ENCODE data around the gene METTL24.
"Not testable (repeated sequence)": the region's sequence is repeated elsewhere in the genome, so short reads cannot be mapped to it uniquely, and the experiment has no call there.

METTL24 gene

DNA sequence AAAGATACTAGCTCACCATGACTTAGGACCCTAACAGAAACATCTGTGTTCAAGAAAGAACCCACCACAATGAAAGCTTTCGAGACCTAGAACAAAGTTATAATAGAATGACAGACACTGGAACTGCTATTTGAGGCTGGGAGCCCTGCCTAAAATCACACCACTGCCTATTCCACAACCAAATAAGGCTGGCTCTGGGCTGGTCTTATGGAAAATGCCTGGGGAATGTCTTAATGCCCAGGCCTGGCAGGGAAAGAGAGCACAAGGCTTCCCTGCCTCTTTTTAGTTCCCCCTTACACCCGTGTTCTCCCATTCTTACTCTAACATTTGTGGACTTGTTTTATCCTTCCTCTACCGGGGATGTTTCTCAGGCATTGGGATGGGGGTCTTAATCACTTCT is 5.6 kb upstream of the METTL24 start:
- DNase-seq (ENCODE audit: low read depth in 2 of 2): no peak

DNA sequence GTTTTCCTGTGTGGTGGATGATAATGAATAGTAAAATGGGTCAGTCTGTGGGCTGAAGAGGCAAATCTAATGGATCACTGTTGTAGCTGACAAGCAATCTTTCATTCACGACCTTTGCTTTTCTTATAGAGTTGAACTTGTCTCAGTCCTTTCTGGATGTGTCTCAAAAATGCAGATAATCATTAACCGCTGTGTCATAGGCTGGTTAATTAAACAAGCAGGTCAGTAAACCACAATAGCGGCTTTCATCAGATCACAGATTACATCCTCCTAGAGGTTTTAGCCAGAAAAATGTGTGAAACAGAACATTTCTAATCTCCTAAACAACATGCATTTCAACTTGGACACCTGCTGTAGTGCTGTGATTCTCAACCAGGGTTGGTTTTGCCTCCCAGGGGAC is 2.5 kb upstream of the METTL24 start:
- DNase-seq (ENCODE audit: low read depth in 2 of 2): no peak

DNA sequence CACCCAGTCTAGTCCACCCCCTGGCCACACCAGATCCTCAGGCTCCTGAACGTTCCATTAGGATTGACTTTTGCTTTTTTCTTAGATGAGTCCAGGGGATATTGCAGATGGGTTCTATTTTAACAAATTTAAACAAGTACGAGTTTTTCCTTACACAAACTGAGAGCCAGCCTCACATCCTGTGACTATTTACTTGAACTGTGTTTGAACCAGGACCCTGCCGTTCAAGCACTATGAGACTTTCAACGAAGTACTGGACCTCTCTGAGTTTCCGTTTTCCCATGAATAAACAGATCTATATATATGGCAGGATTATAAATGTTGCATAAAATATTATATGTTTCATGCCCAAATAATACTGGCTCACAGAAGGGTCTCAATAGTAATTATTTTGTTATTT is 1.4 kb upstream of the METTL24 start:
- DNase-seq (ENCODE audit: low read depth in 2 of 2): no peak

DNA sequence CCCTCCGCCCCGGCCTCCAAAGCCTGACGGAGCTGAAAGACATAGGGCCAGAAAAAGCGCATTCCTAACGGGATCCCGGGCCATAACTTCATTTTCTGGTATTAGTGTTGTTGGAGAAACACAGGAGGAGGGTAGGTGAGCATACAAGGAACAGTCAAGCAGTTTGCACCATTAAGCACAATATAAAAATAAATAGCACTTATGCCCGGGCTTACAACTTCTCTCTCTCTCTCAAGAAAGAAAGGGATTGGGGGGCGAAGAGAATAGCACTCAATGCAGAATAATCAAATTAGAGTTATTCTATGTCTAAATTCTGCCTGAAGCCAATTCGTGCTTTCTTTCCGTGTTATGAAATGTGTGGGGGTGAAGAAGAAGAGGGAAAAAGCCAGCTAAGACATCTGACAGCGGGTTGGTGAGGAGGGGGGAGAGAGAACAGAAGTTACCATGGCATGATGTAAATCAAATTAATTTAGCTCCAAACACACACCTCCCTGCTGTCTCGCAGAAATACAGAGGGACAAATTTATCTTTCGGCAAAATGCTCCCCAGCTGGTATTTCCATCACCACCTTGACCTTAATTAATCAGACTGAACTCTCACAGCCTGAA is 508 bp upstream of the METTL24 start:
- DNase-seq (ENCODE audit: low read depth in 2 of 2): no peak

DNA sequence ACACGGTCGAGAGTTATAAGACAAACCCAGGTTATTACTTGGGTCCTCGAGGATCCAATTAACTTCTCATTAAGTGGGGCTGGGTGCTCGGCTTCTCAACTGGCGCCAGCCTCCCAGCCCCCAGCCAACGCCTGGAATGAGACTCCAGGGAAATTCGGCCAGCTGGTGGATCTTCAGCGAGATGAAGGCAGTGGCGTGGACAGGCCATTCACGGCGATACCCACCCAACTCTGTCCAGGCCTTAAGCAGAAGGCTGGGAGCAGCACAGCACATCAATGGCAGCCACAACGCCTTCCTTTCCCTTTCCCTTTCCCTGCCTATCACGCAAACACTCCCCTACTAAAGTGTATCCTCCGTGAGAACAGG is 868 bp downstream of the METTL24 start:
- no peak for DNase-seq (ENCODE audit: low read depth in 2 of 2)

DNA sequence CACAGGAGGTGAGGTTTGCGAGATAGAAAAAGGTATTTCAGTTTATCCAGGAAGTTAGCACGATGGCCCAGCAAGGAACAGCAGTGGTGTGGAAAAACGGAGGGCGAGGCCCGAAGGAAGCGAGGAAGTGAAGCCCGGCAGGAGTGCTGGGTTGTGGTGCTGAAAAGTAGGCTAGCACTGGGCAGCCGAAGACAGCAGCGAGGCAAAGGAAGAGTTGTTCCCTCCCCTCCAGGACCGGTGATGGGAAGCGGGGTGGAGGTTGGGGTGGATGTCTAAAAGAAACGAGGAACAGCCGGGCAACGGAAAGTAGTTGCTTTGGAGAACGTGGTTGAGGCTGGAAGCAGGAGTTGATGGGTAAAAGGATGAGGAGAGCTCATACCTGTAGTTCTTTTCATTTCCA is 1.4 kb downstream of the METTL24 start:
- DNase-seq (ENCODE audit: low read depth in 2 of 2): no peak

DNA sequence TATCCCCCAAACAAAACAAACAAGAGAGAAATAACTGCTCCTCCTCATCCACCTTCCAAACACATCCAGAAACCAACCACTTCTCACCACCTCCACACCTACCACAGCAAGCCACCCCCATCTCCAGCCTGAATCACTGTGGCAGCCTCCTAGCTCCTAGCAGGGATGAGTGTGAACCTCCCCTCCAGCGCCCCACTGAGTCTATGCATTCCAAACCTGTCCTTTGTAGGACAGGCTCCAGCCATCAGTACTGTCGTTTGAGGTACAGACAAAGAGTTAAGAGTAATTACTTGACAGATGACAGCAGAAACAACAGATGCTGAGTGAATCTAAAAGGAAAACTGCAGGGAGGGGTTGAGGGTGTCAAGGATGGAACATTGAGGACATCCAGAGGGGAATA is 2.4 kb downstream of the METTL24 start:
- no peak for DNase-seq (ENCODE audit: low read depth in 2 of 2)

DNA sequence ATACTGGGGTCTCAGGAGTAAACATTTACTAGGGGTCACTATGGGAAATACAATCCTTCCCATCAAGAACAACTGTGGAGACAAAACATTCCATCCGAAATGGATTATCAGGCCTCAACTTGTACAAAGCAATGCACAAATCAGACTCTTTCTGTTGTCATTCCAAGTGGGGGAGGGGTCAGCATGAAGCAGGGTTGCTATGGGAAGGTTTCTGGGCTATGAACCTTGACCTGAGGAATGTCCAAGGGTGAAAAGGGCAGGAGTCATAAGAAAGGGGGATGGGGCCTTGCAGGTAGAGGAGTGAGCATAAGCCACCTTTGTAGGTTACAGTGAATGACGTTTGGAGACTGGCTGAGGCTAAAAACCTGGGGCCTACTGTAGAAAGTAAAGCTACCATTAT is 3.1 kb downstream of the METTL24 start:
- DNase-seq (ENCODE audit: low read depth in 2 of 2): no peak

DNA sequence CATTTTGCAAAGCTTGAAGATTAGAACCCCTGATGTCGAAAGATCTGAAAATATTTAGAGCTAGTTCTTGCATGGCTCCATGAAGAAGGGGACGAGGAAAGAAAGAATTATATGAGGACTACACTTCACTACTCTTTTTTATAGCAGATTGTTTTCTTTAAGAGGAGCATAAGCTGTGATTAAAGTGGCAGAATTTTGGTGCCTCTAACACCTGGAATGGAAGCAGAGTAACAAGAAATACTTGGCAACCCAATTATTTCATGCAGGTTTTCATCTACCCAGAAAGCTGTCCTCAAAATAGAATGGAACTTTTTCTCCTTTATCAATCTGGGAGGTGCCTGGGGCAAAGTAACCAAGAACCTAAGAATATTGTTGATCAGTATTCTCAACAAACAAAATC is 4.0 kb downstream of the METTL24 start:
- DNase-seq (ENCODE audit: low read depth in 2 of 2): no peak

DNA sequence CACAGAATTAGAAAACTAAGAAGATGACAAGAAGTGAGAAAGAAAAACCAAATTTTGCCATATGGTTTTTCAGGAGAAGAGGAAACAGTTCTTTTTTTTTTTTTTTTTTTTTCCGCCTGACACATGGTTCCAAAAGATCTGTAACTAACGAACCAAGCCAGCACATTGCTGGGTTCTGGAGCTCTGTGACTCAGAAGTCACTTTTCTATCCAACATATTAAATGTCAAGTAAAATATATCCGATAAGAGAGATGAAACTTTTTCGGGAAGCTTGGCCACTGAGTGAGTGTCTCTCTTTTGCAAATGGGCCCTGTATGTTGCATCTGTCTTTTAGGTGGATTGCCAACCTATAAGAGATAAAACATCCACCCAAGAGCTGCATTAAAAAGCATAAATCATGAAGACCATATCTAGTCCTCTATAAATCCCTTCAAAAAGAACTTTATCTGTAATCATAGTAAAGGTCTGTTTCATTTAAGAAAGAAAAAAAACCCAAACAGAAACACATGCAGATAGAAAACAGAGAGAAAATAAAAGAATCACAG is 4.6 kb downstream of the METTL24 start:
- DNase-seq (ENCODE audit: low read depth in 2 of 2): no peak

DNA sequence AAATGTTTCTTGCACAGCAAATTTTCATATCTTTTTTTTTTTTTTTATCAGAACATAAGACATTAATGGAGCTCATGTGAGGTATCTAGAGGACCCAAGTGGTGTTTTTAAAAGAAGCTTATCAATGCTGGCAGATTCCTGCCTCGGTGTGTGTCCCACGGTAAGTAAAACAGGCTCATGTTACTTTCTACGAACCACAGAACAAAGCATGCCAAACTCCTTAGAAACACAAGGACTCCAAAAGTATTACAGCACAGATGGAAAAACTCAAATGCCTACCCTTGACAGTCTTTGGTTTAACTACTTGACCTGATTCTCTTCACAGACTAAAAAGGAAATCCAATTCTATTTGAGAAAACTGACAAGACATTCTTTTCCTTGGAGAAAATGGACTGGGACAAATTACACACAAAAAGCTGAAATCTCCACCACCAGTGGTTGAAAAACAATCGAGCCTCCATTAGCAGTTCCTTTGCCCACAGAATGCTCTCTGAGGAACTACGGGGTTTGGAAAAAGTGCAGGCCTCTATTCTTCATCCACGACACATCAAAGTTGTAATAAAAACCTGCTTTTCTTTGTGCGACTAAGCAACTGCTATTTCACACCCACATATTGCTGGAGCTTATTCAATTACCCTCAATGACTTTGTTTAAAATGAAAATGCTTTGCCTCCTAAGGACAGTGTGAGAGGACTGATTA is 5.4 kb downstream of the METTL24 start:
- no peak for DNase-seq (ENCODE audit: low read depth in 2 of 2)

DNA sequence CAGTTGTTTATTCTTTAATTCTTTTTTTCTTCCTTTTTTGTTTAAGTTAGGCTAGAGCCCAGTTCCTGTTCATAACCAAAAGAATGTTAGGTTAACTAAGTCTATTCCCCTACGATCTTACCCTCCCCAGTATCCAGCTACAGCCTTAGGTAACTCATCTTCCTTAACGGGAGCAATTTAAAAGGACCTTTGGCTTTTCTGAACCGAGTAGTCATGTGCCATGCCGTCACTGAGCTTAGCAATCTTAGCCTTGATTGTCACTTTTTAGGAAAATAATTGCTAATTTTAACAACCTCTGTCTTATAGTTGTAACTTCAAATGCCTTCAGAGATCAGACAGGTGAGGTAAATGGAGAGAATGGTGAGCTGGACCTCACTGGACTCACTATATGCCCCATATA is 6.2 kb downstream of the METTL24 start:
- no peak for DNase-seq (ENCODE audit: low read depth in 2 of 2)

DNA sequence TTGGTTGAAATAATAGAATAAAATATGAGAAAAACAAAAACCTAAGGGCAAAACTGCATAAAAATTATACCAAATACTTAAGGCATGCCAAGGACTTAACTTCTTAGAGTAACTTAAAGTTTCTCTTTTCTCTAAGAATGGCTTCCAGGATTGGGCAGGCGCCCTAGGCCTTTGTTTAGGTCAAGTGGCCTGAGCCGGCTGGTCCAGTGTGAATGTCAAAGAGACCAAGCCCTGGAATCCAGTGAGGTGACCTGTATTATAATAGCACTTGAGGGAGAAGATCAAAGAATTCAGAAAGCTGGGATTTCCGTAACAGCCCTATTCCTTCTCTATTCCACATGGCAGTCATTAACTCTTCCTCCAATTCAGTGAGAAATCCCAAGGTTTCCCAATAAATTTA is 6.6 kb downstream of the METTL24 start:
- no peak for DNase-seq (ENCODE audit: low read depth in 2 of 2)

DNA sequence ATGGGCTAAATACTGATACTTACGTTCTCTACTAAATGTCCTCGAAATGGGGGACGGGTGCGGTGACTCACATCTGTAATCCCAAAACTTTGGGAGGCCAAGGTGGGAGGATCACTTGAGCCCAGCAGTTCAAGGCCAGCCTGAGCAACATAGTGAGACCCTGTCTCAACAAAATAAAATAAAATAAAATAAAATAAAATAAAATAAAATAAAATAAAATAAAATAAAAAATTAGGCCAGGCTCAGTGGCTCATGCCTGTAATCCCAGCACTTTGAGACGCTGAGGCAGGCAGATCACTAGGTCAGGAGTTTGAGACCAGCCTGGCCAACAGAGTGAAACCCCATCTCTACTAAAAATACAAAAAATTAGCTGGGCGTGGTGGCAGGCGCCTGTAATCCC is 7.6 kb downstream of the METTL24 start:
- DNase-seq (ENCODE audit: low read depth in 2 of 2): not testable (repeated sequence)

DNA sequence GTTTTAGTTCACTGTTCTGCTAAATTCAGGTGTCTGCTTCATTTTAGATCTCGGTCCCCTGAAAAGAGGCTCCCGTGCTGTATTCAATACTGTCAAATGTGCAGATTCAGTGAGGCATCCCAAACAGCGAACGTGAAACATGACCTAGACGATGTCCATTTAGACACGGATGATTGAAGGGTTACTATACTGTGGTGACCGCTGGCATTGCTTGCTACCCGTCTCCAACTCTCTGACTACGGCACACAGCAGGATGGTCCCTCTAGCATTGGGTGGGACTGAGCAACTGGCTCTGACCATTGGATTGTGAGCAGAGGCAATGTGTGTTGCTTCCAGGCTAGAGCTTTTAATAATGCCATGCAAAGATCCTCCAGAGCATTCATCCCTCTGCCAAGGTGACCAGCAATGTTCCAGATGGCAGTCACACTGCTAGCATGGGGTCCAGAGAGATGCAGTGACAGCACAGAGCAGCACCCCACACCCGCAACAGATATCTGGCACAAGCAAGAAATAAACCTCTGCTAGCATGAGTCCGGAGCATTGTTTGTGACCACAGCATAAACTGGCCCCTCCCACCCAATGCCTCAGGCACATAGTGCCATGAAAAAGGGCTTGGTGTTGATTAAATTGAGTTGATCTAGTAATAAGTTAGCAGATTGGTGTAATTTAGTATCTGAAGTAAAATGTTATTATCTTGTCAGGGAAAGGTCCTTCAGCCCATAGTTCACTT is 9.0 kb downstream of the METTL24 start:
- DNase-seq (ENCODE audit: low read depth in 2 of 2): no peak

DNA sequence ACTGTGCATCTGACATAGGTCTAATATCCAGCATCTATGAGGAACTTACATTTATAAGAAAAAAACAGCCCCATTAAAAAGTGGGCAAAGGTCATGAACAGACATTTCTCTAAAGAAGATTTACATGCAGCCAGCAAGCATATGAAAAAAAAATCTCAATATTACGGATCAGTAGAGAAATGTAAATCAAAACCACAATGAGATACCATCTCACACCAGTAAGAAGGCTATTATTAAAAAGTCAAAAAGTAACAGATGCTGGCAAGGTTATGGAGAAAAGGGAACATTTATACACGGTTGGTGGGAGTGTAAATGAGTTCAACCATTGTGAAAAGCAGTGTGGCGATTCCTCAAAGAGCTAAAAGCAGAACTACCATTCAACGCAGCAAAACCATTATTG is 13.1 kb downstream of the METTL24 start:
- no peak for DNase-seq (ENCODE audit: low read depth in 2 of 2)

DNA sequence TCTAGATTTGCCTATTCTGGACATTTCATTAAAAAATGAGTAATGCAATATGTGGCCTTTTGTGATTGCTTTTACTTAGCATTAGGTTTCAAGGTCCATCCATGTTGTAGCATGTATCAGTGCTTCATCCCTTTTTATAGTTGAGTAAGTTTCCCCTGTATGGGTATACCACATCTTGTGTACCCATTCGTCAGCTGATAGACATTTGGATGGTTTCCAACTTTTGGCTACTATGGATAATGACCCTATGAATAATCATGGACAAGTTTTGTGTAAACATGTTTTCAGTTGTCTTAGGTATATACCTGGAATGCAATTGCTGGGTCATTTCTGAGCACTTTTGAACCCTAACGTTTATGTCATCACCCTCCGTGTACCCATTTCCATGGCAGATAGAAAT is 15.4 kb downstream of the METTL24 start:
- DNase-seq (ENCODE audit: low read depth in 2 of 2): no peak

DNA sequence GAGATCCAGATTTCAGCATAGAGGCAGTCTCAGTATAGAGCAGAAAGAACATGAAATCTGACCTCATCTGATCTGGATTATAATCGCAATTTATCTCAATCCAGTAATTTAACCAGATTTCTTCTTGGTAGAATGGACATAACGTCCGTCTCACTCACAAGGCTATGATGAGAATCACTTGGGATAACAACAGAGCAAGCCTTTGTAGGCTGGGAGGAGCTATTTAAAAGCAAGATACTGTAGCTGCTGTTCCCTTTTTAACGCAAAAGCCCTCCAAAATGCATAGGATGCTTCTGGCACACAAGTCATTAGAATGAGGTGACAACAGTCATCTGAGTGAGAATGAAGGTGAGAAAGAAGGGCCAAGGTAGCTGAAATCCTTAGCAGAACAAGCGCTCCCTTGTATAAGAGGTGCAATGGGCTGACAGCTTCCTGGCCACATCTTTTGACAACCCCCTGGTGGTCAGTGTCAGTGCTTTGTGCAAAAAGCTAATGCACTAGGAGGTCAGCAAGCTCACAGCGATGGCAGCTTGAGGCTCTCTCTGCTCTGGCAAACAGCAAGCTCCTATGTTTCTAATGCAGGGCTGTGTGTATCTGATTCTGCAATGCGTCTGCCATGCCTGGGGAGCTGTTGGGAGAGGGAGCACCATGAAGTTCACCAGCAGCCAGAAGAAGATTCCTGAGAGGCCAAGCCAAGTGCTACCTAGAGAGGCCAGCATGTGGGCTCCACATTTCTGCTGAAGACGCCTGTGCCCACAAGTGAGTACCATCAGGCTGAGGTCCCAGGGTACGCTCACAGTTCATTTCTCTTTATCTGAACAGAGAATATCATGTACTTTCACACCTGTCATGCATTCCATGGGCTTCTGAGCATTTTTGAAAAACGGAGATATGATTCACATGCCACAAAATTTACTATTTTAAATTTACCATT is 16.2 kb downstream of the METTL24 start:
- DNase-seq (ENCODE audit: low read depth in 2 of 2): no peak

DNA sequence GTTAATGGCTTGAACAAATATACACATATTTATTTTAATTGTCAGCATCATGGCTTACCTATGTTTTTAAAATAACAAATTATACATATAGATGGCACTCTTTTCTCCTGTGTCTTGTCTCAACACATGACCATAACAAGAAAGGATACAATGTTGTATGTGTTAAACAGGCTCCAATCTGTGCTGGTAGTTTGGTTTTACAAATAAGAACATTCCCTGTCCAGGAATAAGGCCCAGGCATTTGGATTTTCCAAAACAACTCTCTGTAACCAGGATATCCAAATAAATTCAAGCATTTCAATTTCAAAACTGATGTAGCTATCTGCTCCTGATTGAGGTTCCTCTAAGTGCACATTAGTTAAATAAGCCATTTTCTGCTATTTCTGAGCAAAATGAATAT is 17.1 kb downstream of the METTL24 start:
- no peak for DNase-seq (ENCODE audit: low read depth in 2 of 2)

DNA sequence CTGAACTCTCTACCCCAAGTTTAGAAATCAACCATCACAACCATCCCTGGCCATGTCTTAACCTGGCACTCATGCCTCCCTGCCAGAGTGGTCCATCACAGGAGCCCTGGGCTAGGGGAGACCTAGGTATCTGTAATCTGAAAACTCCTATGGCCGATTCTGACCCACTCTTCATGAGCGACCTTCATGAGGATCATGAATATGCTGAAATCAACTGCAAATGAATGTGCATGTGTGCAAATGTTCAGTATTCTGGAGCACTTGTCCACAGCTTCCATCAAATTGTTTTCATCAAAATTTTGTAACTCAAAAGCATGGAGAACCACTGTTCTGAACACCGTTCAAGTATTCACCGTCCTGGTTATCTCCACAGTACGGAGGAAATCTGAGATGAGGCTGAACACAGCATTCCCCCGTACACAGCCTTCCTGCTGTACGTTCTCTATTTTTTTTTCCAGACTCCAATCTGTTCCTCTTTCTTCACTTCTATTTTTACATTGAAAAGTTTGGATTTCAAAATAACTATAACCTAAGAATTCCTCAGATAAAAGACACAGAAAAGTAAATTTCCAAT is 17.7 kb downstream of the METTL24 start:
- DNase-seq (ENCODE audit: low read depth in 2 of 2): no peak

DNA sequence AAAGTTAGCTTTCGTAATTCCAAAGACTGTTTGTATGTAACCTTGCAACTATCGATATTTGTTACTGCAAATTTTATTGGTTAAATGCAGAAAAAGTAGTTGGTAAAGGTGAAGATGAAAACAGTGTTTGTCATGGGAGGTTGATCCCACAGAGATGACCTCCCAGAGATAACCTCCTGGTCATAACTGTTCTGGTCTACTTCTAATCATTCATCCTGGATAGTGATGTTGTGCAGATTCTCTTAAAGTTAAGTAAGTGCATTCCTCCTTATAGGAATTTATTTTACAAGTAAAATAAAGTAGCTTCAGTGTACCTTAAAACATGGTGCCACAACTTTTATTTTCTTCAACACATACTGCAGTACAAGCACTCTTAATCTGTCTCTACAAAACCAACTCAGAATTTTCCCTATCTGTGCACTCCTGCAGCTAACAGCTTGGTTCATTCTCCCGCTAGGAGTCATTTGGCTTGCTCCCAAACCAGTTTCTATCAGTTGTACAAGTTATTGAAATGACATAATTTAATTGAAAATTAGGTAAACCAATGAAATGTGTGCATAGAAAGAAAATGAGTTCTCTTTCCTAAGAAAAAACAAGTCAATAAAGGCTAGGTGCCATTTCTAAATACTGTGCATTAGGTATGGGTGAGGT is 19.2 kb downstream of the METTL24 start:
- DNase-seq (ENCODE audit: low read depth in 2 of 2): no peak

Measured in stimulated activated CD4-positive, alpha-beta T cell treated with anti-CD3 and anti-CD28 coated beads, Interleukin-1b, Interleukin-23, amount 100 ng/mL, for 4 hours (primary cell).